22Rv1 (cell line): ENCODE measurements around the gene ADCY5.

Experiments
- H3K27ac ChIP-seq: fragments of 450-650 bp; 2 replicates; pipeline ENCODE4 v1.5.1; 2017
- ZFX ChIP-seq: fragments of 450-650 bp; IDR thresholded peaks from 2 replicates; pipeline ENCODE4 v1.6.1; 2017; ENCODE audit warnings: antibody characterized with exemption, borderline replicate concordance
- TF ChIP-seq, protein P1 (sequence below): fragments of 450-650 bp; IDR thresholded peaks from 2 replicates; pipeline ENCODE4 v1.5.1; 2017; ENCODE audit warnings: mild to moderate bottlenecking

The ADCY5 gene

DNA sequence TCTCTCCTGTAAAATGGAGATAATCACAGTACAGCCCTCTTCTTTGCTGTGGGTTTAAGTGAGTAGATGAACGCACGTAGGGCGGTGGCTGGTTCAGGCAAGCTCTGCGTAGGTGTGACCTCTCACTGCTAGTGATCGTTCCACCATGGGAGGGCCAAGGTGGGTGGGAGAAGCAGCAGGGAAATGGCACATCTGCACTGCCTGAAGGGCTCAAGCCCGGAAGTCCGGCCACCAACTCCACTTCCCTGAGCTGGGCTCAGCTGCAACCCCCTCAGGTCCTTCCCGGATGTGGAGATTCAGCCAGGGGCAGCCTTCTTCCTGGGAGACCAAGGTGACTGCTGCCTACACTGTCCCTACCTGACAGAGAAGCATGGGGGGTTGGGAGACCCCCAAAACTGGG, 102.9 kb downstream of the ADCY5 start:
- TF ChIP-seq, protein P1, sequence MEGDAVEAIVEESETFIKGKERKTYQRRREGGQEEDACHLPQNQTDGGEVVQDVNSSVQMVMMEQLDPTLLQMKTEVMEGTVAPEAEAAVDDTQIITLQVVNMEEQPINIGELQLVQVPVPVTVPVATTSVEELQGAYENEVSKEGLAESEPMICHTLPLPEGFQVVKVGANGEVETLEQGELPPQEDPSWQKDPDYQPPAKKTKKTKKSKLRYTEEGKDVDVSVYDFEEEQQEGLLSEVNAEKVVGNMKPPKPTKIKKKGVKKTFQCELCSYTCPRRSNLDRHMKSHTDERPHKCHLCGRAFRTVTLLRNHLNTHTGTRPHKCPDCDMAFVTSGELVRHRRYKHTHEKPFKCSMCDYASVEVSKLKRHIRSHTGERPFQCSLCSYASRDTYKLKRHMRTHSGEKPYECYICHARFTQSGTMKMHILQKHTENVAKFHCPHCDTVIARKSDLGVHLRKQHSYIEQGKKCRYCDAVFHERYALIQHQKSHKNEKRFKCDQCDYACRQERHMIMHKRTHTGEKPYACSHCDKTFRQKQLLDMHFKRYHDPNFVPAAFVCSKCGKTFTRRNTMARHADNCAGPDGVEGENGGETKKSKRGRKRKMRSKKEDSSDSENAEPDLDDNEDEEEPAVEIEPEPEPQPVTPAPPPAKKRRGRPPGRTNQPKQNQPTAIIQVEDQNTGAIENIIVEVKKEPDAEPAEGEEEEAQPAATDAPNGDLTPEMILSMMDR, result no peak
- TF ChIP-seq ZFX, result no peak
- no peak overlapping the region for H3K27ac ChIP-seq

DNA sequence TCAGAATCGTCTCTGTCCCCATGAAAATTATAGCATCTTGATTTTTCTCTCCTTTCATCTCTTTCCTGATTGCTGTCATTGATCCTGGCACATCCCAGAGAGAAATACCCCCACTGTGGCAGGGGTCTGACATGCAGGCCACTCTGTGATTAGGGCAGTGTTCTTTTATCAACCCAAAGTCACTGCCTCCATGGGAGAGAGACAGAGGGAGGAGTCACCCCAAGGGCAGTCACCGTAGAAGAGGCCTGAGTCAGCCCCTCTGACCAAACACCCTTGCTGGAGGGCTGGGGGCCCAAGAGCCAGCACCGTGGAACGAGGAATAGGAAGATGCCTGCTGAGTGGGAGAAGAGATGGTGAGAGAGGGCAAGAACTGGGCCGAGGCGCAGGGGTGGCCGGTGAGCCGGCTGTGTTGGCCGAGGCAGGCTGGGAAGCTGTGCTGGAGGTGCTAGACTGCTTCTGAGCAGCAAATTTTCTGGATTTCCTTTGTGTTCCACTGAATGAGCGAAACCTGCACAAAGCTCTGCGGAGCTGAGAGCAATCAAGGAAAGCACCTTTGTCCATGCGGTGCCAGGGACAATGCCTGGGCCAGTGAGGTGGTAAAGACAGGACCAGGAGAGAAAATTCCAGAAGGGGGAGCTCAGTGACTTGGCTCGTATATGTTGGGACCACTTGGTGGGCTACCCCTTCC, 103.8 kb downstream of the ADCY5 start:
- H3K27ac ChIP-seq, result no peak overlapping the region
- TF ChIP-seq, protein P1, result no peak
- TF ChIP-seq ZFX, result no peak

DNA sequence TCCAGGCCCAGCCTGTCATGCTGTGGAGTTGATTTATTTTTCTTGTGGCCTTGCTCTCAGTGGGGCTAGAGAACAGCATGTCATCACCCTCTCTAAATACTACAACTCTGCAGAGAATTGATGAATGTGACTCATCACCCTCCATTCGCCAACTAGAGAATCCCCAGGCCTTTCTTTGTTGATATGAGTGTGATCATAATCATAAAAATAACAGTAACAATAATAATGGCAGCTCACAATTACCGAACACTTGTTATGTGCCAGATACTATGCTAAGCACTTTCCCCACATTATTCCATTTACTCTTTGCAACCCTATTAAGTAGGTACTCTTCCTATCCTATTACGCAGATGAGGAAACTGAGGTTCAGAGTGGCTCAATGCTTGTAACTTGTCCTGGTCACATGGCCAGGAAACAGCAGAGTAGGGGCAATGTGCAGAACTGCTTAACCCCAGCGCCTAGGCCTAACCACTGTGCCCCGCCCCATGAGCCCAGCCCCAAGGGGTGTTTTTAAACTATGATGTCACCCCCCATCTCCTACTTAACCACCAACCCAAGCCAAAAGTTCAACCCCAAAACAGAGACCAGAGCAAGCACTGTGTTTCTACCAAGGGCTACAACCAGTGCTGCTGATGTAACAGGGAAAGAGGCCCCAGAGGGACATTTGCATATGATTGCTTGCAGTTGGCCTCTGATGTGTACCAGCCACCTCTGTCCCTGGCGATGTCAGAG, 104.5 kb downstream of the ADCY5 start:
- TF ChIP-seq, protein P1, result no peak
- TF ChIP-seq ZFX, result no peak
- H3K27ac ChIP-seq, result no peak overlapping the region

DNA sequence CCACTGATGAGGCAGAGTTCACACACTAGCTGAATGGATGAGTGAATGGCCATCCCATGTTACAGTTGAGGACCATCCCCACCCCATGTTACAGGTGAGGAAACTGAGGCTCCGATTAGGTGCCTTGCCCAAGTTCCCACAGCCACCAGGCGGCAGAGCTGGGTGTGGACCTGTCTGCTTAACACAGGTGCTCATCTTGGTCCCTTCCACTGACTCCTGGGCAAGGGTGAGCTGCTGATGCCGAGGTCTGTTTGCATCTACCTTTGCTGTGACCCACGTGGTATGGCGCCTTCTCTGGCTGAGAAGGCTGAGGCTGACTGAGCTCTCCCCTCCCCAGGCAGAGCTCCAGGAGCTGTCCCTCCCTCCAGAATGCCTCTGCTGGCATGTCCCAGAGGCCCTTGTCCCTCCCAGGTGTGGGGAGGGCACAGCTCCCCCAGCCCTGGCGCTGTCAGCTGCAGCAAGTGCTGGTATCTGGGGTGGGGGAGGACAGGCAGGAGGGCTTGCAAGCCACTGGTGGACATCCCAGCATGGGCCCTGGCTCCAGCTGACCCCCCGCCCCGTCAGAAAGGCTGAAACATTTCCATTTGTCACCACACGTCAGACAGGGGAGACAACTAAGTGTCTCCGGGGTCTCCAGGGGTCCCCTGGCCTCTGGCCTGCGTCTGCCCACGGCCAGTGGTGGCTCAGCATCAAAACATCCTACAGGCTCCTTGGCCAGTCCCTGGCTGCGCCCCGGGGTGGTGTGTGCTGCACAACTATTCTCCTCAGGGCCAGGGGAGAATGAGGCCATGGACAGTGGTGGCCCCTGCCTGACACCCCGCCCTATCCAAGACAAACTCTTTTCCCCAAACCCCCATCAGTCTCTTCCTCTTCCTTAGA, 105.4 kb downstream of the ADCY5 start:
- TF ChIP-seq, protein P1, result no peak
- TF ChIP-seq ZFX, result no peak
- H3K27ac ChIP-seq, result no peak overlapping the region

DNA sequence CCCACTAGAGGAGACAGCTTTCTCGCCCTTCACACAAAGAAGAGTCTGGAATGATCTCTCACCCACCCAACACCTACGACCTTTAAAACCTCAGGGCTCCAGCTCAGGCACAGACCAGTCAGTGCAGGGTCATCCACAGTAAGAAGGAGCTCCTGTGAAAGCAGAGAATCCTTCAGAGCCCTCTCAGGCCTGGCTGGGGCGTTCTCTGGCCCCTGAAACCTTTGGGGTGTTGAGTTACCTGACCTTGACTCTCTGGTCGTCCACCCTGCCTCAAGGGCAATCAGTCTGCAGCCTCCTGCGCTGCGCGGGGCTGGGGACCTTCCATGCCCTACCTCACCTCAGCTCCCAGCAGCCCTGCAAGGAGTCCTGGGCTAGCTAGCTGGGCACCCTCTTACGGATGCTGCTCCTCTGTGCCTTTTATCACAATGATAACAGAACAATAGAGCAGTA, 106.2 kb downstream of the ADCY5 start:
- H3K27ac ChIP-seq, result no peak overlapping the region
- TF ChIP-seq, protein P1, result no peak
- TF ChIP-seq ZFX, result no peak

DNA sequence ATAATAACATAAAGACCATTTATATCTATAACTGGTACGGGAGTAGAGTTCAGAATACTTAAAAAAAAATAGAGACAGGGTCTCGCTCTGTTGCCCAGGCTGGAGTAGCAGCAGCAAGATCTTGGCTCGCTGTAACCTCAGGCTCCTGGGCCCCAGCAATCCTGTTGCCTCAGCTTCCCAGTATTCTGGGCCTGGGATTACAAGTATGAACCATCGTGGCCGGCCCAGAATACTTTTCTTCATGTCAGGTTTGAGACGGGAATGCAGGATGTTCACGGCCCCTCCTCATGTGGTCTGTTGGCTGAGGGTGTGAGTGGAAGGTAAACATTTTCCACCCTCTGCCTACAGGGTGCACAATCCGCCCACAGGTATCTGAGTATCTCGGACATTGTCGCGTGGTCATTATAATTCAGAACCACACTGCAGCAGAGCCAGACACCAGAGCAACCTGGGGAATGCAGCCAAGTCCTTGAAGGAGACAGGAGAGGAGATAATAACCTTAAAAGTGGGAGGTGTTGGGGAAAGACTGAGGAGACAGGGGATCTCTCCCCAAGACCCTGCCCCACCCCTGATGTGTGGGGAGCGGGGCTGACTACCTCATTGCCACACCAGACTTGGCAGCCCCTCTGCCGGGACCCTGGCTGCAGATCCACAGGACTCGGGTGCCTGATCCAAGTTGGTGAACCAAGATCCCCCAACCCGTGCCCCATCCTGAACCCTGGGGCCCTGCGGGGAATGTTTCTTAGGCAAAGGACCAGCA, 106.8 kb downstream of the ADCY5 start:
- TF ChIP-seq ZFX, result no peak
- TF ChIP-seq, protein P1, result no peak
- H3K27ac ChIP-seq, result no peak overlapping the region
